COLO668 (cell line): ENCODE data around the gene RNF5.
"Not testable (repeated sequence)": the region's sequence is repeated elsewhere in the genome, so short reads cannot be mapped to it uniquely, and the experiment has no call there.

Experiments
- DNase-seq: peaks from one replicate; lab custom pipeline; 2025; ENCODE audit not compliant: unreplicated experiment; lab: John Stamatoyannopoulos, UW

RNF5 gene

GRCh38 chr6:32175322-32175710 lies 2.9 kb upstream of the RNF5 start:
- no peak for DNase-seq

GRCh38 chr6:32175711-32176475 lies 2.3 kb upstream of the RNF5 start, which contains the start of gene AGPAT1:
AGPAT1 (minus strand) TSS chr6:32176084; CDS start chr6:32171496, 4,588 bp downstream.
- DNase-seq = peak; percentile 93

GRCh38 chr6:32176476-32177182 lies 1.6 kb upstream of the RNF5 start:
- no peak for DNase-seq

- DNase-seq = peak; percentile 44
Measured at GRCh38 chr6:32177183-32177787, 920 bp upstream of the RNF5 start.

DNA sequence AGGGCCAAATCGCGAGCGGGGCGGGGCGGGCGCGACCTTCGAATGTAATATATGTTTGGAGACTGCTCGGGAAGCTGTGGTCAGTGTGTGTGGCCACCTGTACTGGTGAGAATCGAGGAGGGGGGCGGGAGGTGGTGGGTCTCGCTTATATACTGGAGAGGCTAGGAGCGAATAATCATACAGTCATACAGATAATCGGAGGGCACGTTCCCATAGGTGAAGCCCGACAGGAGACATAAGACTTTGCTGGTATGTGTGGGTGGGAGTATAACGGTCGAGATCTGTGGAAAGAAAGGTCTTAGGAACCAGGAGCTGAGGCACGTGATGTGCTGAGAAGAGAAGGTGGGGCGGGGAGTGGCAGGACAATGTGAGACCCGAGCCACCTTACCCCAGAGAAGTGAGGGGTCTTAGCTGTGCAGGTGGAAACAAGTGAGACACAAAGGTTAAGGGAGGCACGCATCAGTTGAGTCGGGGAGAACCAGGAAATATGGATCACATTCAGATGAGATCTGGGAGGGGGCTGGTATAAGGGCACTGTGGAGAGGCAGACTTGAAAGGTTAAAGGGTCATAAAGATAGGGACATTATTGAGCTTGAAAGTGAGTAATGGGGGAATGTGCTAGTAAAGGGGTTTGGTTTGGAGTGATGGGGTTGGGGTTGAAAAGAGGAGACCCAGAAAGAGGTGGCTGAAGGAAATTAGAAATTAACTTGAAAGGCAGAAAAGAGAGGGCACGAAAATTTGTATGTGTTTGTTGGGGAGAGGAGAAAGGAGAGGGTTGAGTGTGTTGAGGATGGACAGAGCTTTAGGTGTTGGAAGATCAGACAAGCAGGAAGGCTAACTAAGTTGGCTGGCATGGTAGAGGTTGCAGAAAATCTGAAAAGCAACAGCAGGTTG lies 589 bp downstream of the RNF5 start:
- no peak for DNase-seq

- DNase-seq = no peak
Measured at GRCh38 chr6:32179766-32180405, 1.7 kb downstream of the RNF5 start.

DNA sequence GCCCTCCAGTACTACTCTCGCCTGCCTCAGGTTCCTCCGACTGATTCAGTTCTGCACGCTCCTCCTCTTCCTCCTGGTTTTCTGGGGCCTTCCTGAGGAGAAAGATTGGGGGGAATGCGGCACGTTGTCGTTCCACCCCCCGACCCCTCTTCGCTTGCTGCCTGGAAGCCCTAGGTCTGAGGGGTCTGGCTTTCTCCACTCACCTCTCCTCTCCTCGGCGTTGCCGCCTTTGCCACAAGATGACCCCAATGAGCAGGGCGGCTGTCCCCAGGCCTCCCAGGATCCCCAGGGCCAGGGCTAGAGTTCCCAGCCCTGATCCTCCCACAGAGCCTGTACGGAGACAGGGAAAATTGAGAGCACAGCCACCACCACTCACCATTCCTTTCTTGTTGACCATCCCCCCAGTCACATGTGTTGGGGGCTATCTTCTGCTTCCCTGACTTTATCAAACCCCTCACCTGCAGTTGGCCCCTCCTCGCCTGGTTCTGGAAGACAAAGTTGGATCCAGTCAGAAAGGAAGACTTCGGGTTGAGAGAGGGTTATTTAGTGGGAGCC lies 3.0 kb downstream of the RNF5 start:
- DNase-seq = no peak

- no peak for DNase-seq
Measured at GRCh38 chr6:32181915-32182529, 3.8 kb downstream of the RNF5 start.

DNA sequence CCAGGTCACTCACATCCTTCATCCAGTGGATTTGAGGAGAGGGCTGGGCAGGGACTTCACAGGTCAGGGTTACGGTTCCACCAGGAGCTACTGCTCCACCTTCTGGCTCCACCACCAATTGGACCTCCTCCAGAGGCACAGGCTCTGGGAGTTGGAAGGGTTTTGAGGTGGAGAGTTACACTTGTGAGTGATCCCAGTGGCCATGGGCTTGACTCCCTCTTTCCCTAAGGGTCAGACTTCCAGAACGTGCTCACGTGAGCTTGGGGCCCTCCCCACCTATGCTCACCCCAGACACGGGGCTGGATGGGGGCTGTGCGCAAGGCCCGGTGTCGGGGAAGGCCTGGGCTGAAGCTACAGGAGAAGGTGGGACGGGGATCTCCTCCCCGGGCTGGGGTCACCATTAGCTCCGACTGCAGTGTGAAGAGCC lies 4.4 kb downstream of the RNF5 start:
- no peak for DNase-seq

GRCh38 chr6:32183030-32183429 lies 4.8 kb downstream of the RNF5 start:
- DNase-seq = no peak

- DNase-seq = no peak
Measured at GRCh38 chr6:32183483-32184083, 5.4 kb downstream of the RNF5 start.

DNA sequence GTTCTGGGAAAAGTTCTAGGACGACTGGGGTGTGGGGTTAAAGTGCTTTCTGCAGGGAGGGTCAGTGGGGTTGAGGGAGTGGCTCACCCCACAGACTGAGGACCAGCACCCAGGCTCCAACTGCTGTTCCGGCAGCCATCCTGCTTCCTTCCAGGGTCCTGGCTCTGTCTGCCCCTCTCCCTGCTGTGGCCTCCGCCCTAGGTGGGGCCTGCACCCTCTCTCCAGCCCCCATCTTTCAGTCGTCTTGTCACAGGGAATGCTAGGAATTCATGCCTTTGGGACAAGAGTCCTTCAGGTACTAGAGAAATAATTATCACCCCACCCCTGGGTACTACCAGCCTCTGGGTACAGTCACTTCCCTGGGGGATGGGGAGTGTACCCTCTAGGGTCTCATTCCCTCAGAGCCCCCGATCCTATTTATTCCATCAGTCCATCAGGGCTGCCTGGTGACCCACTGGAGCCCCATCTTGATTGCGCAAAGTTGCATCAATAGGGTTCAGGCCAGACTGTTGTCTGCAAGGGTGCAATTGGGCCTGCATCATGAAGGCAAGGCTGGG lies 6.0 kb downstream of the RNF5 start, which contains the start of gene AGER:
AGER (minus strand) TSS at position 170 of the 557 bp plus-strand sequence; CDS start at position 139, 31 bp downstream.
- no peak for DNase-seq

DNA sequence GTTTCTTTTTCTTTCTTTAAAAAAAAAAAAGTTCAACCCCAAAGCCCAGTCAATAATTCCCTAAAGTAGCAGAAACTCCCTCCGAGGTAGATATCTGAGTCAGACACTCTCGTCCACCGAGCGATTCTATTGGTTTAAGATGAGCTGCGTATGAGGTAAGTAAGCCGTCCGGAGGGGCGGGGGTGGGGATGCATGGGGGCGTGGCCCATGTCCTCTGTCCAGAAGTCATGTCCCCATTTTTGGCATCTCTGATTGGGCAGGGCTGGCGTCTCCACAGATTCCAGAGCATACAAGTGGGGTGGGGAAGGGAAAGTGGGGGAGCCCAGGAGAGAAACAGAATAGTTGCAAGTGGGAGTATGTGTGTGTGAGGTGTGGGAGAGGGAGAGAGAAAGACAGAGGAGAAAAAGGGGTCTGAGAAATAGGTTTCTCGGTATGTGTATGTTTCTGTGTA lies 7.5 kb downstream of the RNF5 start:
- DNase-seq = not testable (repeated sequence)

DNA sequence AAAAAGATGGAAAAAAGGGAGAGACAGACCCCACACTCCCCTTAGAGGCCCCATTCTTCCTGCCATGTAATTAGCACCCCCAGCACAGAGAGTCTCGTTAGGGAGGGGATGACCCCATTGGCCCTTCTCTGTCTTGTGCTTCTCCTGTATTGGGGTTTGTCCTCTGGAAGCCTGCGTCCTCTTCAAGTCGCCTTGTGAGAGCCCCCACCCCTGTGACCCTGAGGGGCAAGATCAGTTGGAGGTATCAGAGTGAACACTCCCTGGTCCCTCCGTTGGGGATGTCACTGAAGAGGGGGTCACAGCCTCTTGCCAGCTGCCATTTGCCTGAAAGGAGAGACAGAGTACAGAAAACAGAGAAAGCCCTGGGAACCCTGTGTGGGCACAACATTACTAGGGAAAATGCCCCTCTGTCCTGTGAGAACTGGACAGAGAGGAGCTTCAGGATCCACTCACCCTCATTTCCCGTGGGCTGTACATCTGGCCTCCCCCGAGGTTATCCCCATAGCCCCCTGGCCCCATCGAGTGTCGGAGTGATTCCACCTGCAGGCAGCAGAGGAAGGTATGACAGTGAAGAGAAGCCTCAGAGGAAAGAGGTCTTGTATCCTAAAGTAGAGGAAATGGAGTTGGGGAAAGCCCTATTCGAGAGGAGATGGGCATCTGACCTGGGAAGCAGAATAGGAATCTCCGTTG lies 8.1 kb downstream of the RNF5 start:
- not testable (repeated sequence) for DNase-seq

DNA sequence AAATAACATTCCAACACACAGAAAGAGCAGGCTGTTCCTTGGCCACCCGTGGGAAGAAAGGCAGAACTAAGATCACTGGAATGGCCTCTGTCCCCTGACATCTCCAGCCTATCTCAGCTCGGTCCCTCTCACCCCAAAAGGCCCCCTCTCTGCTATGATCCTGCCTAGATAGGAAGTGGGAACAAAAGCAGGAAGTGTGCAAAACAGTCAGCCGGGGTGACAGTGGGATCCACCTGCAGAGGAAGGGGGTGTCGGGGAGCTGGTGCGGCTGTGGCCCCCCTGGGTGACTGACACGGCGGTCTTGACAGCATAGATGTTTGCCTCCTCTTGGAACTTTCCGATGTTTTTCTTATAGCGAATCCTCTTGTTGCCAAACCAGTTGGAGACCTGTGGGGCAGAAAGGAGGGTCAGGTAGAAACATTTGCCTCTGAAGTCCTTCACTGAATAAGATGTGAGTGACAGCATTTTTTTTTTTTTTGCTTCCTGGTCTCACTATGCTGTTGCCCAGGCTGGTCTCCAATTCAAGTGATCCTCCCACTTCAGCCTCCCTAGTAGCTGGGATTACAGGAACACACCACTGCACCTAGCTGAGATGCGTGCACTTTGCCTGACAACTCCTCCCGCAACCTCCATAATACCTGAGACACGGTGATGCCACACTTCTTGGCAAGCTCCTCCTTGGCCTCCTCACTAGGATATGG lies 9.0 kb downstream of the RNF5 start:
- no peak for DNase-seq

- not testable (repeated sequence) for DNase-seq
Measured at GRCh38 chr6:32187725-32188380, 9.6 kb downstream of the RNF5 start.
